SK-MEL-5 (cell line): ENCODE data around the gene RCAN2. TPM values are rescaled to one million over a fixed set of nuclear protein-coding genes. Genes with fewer than 3 reads are reported as not detected.

ENCODE experiments used
- DNase-seq: peaks from one replicate; pipeline ENCODE4 v3.0.0-alpha.2; 2016; ENCODE audit warnings: low read depth, low spot score
- in situ Hi-C: cut with HindIII; loops from 2 replicates; pipeline ENCODE4 v1.10.0; 2016; ENCODE audit warnings: low sequenced_read_pairs, high pct_unique_total_duplicates, low pct_unique_long_range_greater_than_20kb
- total RNA-seq: library from RNA; depleted of rRNA; stranded (reverse); fragments of >200 nt; shearing (Covaris generic); gene quantifications from 2 replicates; pipeline ENCODE4 v1.2.3, GENCODE V29; 2014

RCAN2 gene
- total RNA-seq, 1 experiment from 2014 or later, result 0.11 TPM

DNA sequence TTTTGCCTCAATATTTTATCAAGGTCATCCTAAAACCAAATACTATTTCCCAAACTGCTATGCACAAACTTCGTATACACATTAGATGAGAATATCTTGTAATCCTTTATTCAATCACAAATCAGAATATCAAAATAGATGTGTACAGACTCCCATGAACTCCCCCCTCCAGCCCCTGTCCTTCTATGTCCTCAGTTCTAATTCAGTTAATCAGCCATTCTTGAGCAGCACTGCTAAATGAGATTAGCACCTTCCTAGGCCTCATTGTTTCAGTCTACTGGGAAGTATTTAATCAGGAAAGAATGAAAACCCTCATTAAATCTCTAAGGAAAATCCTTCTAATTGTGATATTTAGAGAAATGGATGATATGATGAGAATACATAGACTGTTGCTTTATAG lies 36.6 kb downstream of the RCAN2 start:
- in situ Hi-C loops, result no loop called here
- DNase-seq, result no peak

DNA sequence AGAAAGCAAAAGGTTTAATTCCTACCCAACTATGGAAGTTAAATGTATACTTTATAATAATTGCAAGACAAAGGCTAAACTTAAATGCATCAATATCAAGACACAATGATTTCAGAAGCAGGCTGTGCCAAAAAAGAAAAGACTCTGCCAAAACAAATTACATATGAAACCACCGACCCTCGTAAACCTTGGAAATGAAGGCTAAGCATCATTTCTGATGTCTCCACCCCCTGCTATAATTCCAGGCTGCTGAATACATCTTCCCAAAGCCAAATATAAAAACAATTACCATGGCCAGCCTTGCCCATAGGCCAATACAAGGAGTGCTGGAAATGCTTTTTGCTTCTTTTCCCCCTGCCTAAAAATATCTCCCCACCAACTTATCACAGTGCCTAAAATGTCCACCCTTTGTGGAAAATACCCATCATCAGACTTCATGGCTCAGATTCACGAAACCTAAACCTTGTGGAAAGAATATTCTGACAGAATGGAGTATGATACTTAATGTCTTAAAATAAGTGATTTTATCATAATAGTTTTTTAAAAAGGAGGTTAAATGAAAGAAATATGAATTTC lies 37.4 kb downstream of the RCAN2 start:
- in situ Hi-C loops, result no loop called here
- no peak for DNase-seq

DNA sequence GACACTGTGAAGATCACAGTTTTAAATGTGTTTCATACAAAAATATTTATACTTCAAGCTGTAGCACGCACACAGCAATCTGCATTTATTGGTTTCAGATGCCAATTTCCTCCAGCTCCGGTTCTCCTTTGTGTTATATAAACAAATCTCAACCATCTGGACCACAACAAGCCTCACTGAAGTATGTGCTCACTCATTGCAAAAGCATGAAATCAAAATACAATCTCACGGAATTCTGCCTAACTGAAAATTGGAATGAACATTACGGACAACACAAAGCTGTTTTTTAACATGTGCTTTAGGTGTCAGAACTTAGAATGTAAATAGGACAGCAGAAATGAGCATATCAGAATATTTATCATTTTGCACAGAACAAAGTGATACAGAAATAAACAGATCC lies 38.0 kb downstream of the RCAN2 start:
- DNase-seq, result no peak

DNA sequence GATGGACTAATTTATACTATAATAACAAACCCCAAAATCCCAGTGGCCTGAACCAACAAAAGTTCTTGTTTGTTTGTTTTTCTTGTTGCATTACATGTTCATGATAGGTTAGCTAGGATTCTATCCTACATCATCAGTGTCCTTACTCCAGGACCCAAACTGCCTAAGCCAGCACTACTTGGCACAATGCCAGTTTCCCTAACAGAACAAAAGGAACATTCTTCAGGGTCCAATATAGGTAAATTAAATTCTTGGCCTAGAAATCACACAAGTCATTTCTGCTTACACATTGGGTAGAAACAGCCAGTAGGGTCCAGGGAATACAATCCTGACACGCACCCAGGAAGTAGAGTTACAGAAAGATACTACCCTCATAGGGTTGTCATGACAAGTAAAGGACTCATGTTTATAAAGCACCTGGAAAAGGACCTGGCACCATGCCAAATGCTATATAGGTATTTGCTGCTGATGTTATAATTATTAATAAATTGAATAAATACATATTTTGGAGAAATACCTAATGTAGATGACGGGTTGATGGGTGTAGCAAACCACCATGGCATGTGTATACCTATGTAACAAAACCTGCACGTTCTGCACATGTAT lies 38.8 kb downstream of the RCAN2 start:
- no peak for DNase-seq
- in situ Hi-C loops, result no loop called here

More for the DNA sequence above, 38.0 kb downstream of the RCAN2 start:
- in situ Hi-C loops, result no loop called here

DNA sequence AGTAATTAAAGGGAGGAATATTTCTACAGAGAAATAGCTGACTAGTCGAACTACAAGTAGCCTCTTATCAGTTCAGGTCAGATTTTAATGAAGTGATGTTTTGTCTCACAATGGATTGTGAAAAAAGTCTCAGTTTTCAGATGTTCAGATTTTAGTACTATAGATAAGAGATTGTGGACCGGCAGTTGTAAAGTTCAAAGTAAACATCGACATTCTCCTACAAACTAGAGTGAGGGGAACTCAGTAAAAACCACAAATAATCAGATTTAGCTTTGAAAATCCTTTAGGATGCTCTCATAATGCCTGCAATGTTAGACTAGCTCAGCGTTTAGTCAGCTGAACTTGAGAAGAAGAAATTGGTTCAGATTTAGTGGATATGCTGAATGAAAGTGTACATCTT lies 39.9 kb downstream of the RCAN2 start:
- no peak for DNase-seq
- in situ Hi-C loops, result no loop called here

DNA sequence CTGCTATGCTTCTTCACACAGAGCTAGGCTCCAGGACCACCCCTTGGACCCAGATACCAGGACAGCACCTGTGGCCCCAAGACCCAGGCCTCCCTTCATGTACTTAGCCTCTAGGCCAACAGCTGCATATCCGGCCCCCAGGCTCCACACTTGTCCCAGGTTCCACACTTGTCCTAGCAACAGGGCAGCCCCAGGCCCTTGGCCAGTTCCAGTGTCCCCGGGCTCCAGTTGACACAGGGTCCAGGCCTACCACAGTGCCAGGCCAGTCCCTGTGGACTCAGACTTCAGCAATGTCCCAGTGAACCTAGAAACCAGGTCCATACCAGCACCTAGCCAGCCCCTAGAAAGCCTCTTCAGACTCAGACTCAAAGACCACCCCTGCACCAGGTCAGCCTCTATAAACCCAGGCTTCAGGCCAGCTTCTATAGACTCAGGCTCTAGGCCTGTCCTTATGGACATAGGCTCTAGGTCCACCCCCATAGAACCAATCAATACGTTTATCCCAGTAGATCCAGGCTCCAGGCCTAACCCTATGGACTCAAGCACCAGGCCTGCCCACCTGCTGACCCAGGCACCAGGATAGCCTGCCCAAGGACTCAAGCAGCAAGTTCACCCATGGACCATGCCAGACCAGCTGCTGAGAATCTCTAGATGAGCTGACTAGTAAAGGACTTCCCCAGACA lies 46.3 kb downstream of the RCAN2 start:
- DNase-seq, result no peak
- in situ Hi-C loops, result no loop called here

DNA sequence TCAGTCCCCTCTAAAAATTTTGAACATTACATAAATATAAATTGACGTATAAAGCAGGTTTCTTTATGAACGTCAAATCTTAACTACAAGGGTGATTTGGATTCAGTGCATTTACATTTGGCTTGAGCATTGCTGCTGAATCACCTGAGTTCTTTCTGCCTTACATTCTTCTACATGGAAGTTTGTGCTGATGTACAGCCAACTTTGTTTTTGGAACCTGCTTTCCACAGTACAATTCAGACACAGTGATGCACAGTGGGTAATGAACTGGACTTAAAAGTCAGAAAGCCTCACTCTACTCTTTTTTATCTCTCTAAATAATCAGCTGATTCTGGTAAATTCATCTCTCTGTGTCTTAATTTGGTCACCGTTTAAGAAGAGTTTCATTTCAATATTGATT lies 47.6 kb downstream of the RCAN2 start:
- in situ Hi-C loops, result no loop called here
- DNase-seq, result no peak

DNA sequence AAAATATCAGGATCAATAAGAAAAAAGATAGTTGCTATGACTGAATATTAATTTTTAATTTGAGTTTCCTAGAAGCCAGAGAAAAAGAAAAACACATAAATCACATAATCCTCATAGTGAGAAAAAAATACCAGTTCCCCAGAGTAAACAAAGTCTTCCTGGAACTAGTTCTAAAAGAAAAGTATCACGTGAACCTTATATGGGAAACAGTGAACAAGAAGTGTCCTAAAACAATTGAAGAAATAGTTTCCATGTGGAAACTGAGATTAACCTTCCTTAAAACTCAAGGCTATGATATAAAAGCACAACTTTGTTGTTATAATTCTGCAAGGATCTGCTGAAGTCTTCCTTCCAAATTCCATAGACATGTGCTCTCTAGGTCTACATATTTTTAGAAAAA lies 50.6 kb downstream of the RCAN2 start:
- in situ Hi-C loops, result no loop called here
- no peak for DNase-seq

DNA sequence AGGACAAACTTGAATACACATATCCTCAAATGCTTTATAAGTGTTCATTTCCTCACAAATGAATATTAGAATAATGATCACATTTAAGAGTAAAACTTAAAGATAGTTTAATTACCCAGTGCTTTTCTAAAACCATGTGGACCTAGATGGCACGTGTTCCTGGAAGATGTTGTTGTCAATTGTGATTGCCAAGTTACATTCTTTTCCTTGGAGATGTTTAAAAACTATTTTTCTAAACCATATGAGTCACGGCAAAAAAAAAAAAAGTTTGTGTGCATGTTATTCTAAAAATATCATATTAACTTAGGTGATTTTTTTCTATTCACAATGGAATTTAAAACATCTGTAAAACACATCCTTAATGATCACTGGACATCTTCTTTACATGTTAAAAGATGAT lies 51.1 kb downstream of the RCAN2 start:
- in situ Hi-C loops, result no loop called here
- no peak for DNase-seq

DNA sequence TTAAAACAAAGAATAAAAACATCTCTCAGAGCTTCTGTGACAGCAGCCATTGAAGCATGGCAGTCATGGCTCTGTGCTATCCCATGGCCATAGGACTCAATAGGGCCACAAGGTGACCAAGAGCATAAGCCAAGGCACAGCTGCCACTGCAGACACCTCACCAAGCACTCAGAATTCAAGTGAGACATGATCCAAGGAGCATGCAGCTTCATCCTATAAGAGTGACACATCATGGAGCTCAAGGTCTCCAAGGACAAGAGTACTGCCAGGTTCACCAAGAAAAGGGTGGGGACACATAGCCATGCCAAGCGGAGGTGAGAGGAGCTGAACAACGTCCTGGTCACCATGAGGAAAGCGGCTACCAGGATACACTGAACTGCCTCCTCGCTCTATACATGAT lies 53.0 kb downstream of the RCAN2 start:
- no peak for DNase-seq
- in situ Hi-C loops, result no loop called here

DNA sequence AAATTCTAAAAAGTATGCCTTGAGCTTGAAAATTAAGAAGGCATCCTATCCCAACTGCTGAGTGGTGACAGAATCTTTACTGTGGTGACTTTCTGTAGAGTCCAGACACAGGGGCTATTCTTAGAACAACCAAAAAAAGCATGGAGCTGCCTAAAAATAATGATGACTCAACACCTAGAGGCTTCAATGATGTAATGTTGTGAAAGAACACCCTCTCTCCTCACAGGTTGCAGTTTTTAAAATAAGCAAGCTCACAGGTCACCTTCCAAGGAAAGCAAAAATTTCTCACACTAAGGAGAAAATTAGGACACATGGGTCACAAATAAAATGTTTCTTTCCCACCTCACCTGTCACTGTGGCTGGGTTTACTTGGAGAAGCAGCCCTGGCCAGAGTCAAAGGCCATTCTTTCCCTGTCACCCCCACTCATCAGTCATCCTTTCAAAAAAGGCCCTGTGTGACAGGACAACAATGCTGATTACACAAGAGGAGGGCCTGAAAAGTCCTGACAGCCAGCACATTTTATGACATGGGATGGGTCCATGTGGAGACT lies 53.5 kb downstream of the RCAN2 start:
- in situ Hi-C loops, result no loop called here
- DNase-seq, result no peak

DNA sequence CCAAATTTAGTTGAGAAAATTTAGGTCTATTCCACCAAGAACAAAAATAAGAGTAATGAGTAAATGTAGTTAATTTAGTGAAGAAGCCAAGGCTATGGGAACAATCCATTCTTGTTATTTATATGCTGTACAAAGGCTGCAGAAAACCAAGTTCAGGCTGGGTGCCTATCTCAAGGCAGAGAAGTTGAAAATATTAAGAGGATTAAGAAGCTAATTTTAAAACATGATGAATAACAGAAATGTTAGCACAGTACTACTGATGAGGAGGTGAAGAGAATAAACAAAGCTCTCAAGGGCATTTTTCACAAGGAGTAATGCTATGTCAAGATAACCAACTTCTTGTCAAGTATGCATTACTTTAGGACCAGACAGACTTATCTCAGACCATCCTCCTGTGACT lies 68.6 kb downstream of the RCAN2 start:
- in situ Hi-C loops, result no loop called here
- no peak for DNase-seq

DNA sequence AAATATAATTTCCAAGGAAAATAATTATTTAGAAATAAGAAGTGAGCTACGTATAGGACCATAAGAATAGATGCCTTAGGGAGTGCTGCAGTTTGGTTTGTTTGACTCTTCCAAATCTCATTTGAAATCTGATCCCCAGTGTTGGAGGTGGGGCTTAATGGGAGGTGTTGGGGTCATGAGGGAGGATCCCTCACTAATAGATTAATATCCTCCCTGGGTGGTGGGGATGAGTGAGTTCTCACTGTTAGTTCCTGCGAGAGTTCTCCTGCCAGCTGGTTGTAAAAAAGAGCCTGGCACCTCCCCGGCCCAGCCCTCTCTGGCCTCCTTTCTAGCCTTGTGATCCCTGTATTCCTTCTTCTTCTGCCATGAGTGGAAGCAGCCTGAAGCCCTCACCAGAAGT lies 69.3 kb downstream of the RCAN2 start:
- no peak for DNase-seq
- in situ Hi-C loops, result no loop called here

DNA sequence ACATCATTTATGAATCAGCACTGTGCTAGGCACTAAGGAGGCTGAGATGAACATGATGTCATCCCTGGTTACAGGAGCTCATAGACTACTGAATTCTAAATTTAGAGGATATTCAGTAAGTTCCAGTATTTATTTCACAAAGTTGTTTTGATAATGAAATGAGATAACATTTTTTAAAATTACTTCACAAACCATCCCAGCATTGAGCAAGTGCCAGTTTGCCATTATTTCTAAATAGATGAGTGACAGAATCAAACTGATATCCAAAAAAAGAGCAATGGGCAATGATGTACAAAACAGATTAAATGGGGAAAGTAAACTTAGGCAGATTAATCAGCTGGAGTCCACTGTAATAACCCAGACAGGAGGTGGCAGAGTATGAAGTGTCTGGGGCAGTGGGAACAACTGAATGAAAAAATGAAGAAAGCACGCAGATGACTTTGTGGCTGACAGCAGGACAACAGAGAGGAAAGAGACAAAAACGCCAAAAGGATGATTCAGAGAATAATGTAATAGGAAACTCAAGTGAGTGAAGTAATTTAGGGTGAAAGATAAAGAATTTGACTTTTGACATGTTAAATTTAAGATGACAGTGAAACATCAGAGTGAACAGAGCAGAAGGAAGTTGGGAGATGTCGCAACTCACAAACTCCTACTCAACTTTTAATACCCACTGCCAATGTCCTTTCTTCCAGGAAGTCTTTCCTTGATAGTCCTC lies 70.2 kb downstream of the RCAN2 start:
- in situ Hi-C loops, result no loop called here
- no peak for DNase-seq

DNA sequence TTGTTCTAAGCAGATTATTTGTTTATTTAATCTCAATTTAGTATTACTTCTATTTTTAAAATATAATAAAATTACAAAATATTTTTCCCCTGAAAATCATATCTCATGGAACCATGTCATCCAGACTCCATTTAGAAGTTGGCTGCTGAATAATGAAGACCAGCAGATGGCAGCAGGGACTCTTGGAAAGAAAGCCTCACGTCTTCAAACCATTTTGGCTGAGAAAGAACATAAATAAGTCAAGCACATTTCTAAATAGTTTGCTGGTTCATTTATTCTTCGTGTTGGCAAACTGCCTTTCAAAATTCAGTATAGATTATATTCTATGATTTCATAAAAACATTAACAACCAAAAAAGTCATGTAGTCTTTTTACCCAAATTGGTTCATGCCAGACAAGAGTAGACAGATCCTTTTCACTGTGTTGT lies 71.7 kb downstream of the RCAN2 start:
- peak; percentile 75 for DNase-seq
- in situ Hi-C loops, result no loop called here

DNA sequence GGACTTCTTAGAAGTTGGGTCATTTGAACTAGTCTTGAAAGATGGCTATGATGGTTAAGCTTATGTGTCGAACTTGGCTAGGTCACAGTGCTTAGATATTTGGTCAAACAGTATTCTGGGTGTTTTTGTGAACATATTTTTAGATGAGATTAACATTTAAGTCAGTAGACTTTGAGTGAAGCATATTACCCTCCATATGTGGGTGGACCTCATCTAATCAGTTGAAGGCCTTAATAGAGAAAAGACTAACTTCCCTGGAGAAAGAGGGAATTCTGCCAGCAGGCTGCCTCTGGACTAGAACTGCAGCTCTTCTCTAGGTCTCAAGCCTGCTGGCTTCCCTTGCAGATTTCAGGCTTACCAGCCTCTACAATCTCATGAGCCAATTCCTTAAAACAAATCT lies 76.9 kb downstream of the RCAN2 start:
- in situ Hi-C loops, result no loop called here
- no peak for DNase-seq

DNA sequence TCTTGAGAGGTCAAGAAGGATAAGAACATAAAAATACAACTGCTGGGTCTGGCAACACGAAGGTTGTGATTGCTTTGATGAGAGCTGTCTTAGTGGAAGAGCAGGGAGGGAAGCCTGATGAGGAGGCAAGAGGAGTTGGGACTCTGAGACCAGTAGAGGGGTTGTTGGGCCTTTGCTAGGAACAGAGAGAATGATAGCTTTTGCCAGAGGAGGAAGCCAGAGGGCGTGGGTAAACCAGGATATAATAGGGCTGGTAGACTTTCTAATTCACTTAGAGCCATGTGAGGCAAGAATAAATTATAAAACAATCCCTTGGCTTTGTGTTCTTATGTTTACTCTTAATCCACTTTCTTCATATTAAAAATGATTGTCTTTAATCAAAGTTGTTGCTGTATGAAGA lies 78.6 kb downstream of the RCAN2 start:
- no peak for DNase-seq
- in situ Hi-C loops, result no loop called here

DNA sequence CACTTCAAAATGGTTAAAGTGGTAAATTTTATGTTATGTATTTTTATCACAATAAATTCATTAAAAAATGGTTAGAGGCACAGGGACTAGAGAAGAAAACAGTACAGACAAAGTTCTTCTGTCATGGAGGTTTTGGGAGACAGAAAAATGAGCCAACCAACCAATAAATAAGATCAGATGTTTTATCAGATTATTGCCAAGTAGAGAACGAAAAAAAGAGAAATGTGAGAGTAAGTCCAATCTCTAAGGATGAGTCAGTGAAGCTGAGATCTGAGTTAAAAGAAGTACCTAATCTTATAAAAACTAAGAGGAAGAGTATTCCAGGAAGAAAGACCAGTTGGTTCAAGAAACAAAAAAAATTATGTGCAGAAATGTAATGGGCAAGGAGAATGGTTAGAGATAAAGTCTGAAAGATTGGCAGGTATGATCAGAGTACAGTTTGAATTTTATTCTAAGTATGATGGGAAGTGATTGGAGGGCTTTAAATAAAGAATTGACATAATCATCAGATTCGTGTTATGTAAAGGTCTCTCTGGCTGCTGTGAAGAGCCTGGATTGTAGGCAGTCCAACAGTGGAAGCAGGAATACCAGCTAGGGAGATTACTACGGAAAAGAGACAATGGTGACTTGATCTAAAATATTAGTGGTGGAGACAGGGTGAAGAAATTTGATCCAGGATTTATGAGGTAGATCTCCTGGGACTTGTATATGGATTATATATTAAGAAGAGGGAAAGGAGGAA lies 79.6 kb downstream of the RCAN2 start:
- in situ Hi-C loops, result no loop called here
- no peak for DNase-seq
